ENCODE results near the gene ST6GALNAC5.

ST6GALNAC5 gene

GRCh38 chr1:76868916-76869315, 1.6 kb downstream of the ST6GALNAC5 start (continued):
- TF ChIP-seq ZNF449 (tag by site-specific recombination; IDR thresholded peaks at IDR 0.05): no peak
- TF ChIP-seq, protein P1, sequence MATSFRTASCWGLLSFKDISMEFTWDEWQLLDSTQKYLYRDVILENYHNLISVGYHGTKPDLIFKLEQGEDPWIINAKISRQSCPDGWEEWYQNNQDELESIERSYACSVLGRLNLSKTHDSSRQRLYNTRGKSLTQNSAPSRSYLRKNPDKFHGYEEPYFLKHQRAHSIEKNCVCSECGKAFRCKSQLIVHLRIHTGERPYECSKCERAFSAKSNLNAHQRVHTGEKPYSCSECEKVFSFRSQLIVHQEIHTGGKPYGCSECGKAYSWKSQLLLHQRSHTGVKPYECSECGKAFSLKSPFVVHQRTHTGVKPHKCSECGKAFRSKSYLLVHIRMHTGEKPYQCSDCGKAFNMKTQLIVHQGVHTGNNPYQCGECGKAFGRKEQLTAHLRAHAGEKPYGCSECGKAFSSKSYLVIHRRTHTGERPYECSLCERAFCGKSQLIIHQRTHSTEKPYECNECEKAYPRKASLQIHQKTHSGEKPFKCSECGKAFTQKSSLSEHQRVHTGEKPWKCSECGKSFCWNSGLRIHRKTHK (tag by site-specific recombination; IDR thresholded peaks at IDR 0.05): no peak

DNA sequence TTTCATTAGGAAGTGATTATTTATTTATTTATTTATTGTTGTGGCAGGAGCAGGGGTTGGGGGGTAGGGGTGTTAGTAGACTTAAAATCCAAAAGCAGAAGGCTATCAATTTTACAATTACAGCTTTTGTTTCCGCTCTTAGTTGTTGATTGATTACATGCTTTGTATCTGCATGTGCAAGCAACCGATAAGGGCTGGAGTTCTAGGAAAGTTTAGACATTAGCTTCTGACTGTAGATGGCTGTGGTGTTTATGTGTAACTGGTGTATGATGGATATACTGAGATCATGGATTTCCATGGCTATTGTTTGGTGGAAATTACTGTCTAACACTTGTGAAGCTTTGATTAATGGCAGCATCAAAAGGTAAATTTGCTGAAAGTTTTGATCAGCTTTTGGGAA, 2.8 kb downstream of the ST6GALNAC5 start:
- H3K4me1 ChIP-seq (ENCODE audit: control insufficient read depth, insufficient read depth, low read length): no peaks in the 10 kb centered on the region
- ChIA-PET CTCF (interaction anchor here (0.6 to 1.1 kb wide), 3 partner anchors 10 to 139 kb away, joined by 3 to 6 read pairs (median 4); no protein-coding TSS in a partner anchor), POLR2A (no interaction called here)
- no peaks in the 10 kb centered on the region for H3K36me3 ChIP-seq (ENCODE audit: control insufficient read depth in 2 of 2, insufficient read depth in 1 of 2, low read length in 2 of 2)
- no peak for TF ChIP-seq PRDM1 (tag by site-specific recombination; IDR thresholded peaks at IDR 0.05)
- no peak for TF ChIP-seq ZNF223 (tag by site-specific recombination; IDR thresholded peaks at IDR 0.05)
- no peak for TF ChIP-seq ZXDB (tag by site-specific recombination; IDR thresholded peaks at IDR 0.05)
- no peak for TF ChIP-seq CTCF (tag by site-specific recombination; IDR thresholded peaks at IDR 0.05)
- H3K9me3 ChIP-seq (ENCODE audit: control insufficient read depth, insufficient read depth, low read depth, low read length): no peaks in the 10 kb centered on the region
- no peak overlapping the region for H3K27ac ChIP-seq (ENCODE audit: extremely low read depth, low read depth, low read length)
- no peak overlapping the region for H3K4me3 ChIP-seq (ENCODE audit: low read depth, low read length)

DNA sequence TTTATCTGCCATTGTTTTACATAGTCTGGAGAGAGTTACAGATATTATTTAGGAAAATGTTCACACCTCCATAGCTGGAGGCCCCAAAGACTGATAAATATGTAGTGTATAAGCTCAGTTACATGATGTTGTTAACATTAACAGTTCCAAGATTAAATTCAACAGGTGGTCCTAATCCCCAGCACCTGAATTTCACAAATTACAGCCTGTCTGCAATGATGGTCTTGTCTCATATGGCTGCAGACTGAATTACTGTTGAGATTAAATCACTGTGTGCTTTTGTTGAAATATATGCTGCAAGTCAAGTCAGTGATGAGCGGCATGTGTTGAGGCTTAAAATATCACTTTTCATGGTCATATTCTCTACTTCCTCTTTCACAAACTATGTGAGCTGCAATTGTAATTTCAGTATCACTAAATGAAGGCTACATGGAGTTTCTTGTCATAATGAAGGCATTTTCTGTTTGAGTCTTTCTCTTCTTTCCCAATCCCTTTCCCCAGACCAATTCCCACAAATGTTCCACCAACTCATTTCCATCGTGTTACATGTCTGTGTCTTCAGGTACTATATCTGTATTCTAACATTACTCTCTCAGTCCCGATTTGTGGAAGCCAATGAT, 4.2 kb downstream of the ST6GALNAC5 start:
- Histone ChIP-seq H3K36me3 (ENCODE audit: control insufficient read depth in 2 of 2, insufficient read depth in 1 of 2, low read length in 2 of 2) (no peaks in the 10 kb centered on the region), H3K9me3 (ENCODE audit: control insufficient read depth, insufficient read depth, low read depth, low read length) (no peaks in the 10 kb centered on the region), H3K4me3 (ENCODE audit: low read depth, low read length) (no peak overlapping the region), H3K27ac (ENCODE audit: extremely low read depth, low read depth, low read length) (no peak overlapping the region), H3K4me1 (ENCODE audit: control insufficient read depth, insufficient read depth, low read length) (no peaks in the 10 kb centered on the region)
- ChIA-PET POLR2A (no interaction called here), CTCF (no interaction called here)
- TF ChIP-seq SCRT1 (tag by site-specific recombination; IDR thresholded peaks at IDR 0.05; ENCODE audit: borderline replicate concordance) (peak; percentile 52; the same call in 1 of the 2 replicates), SCRT2 (tag by site-specific recombination; IDR thresholded peaks at IDR 0.05) (peak; percentile 76), ZNF433 (tag by site-specific recombination; IDR thresholded peaks at IDR 0.05; ENCODE audit: low read depth) (no peak)

DNA sequence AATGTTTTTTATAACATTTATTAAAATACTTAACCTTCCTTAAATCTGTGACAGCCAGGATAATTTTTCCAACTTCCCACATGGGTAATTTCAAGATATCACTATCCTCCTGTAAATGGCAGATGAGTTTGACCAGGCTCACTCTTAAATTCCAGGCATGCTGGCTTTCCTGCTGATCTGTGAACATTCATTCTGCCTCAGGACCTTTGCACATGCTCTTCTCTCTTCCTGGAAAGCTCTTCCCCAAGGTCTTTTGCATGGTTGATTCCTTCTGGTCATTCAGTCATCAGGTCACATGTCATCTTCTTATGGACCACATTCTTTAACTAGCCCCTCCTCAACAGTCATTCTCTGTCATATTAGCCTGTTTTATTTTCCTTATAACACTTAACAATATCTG, 5.7 kb downstream of the ST6GALNAC5 start:
- no peaks in the 10 kb centered on the region for H3K9me3 ChIP-seq (ENCODE audit: control insufficient read depth, insufficient read depth, low read depth, low read length)
- no peak overlapping the region for H3K4me3 ChIP-seq (ENCODE audit: low read depth, low read length)
- CTCF ChIA-PET: interaction anchor here (1.0 kb wide), 1 partner anchor 439 kb away, joined by 3 read pairs; no protein-coding TSS in a partner anchor
- H3K36me3 ChIP-seq (ENCODE audit: control insufficient read depth in 2 of 2, insufficient read depth in 1 of 2, low read length in 2 of 2): no peaks in the 10 kb centered on the region
- POLR2A ChIA-PET: no interaction called here
- no peaks in the 10 kb centered on the region for H3K4me1 ChIP-seq (ENCODE audit: control insufficient read depth, insufficient read depth, low read length)
- no peak overlapping the region for H3K27ac ChIP-seq (ENCODE audit: extremely low read depth, low read depth, low read length)
- TF ChIP-seq GLI2 (tag by site-specific recombination; IDR thresholded peaks at IDR 0.05; ENCODE audit: borderline replicate concordance, low read depth): no peak
- no peak for TF ChIP-seq HOXC10 (CRISPR knock-in tag; IDR thresholded peaks at IDR 0.05)
- TF ChIP-seq ZNF354C (tag by site-specific recombination; IDR thresholded peaks at IDR 0.05; ENCODE audit: borderline replicate concordance, low read depth): no peak
- peak; percentile 91 for TF ChIP-seq ZNF623 (tag by site-specific recombination; IDR thresholded peaks at IDR 0.05)
- TF ChIP-seq YY2 (tag by site-specific recombination; IDR thresholded peaks at IDR 0.05): no peak
- no peak for TF ChIP-seq WT1 (tag by site-specific recombination; IDR thresholded peaks at IDR 0.05)
- no peak for TF ChIP-seq ZNF202 (tag by site-specific recombination; IDR thresholded peaks at IDR 0.05; ENCODE audit: borderline replicate concordance)
